HCT116 (cell line): ENCODE measurements around the gene GLI3. TPM values are rescaled to one million over a fixed set of nuclear protein-coding genes. Genes with fewer than 3 reads are reported as not detected.

Experiments
- ATAC-seq: fragments of 200-7000 bp; cut with Tn5 transposase; 2 replicates; pipeline ENCODE4 v1.9.1; 2020; ENCODE audit warnings: mild to moderate bottlenecking, moderate library complexity
- BruUV-seq: library from RNA; stranded (reverse); fragments of 400-500 nt; replicated peaks from 2 replicates; lab custom pipeline; 2021; lab: Mats Ljungman, UMichigan
- CTCF ChIA-PET: fragments of 300-600 bp; sonication (Branson Sonifier 250); formaldehyde crosslinking; loops from one replicate; lab custom pipeline; 2021; ENCODE audit warnings: antibody characterized with exemption; lab: Charles Lee
- POLR2A ChIA-PET: fragments of 300-600, 350-600 bp; sonication (Branson Sonifier 250); formaldehyde crosslinking; loops from one replicate; lab custom pipeline; 2021; ENCODE audit warnings: antibody characterized with exemption; lab: Charles Lee
- RAD21 ChIA-PET, 2 experiments: fragments of 300-600 bp; sonication (Branson Sonifier 250); formaldehyde crosslinking; loops; one replicate each; lab custom pipeline; 2023; ENCODE audit warnings: low total read pairs in 2 of 2; ENCODE audit not compliant: uncharacterized antibody in 2 of 2, unreplicated experiment in 2 of 2, low non-redundant PET in 1 of 2; lab: Charles Lee
- DNase-seq: peaks from one replicate; pipeline ENCODE4 v3.0.0-alpha.2; 2010; ENCODE audit warnings: low read depth, low spot score
- H2AFZ ChIP-seq: fragments of 200-600 bp; shearing (Covaris generic), sonication (generic); 2 replicates; pipeline ENCODE4 v1.6.1; 2017; ENCODE audit warnings: low read depth, mixed run types, mixed read lengths, antibody characterized with exemption, low read length; ENCODE audit not compliant: poor library complexity, severe bottlenecking
- H3K27ac ChIP-seq: 2 replicates; pipeline ENCODE4 v1.5.1; 2012; ENCODE audit warnings: low read depth, low read length
- H3K27me3 ChIP-seq: fragments of 200-600 bp; sonication (generic); 2 replicates; pipeline ENCODE4 v1.6.1; 2016; ENCODE audit warnings: mixed run types, low read length, mixed read lengths; ENCODE audit not compliant: insufficient read depth
- H3K36me3 ChIP-seq, 2 experiments: fragments of 200-500 bp in 1 of 2; fragments of 200-600 bp in 1 of 2; sonication (Bioruptor generic) in 1 of 2; sonication (generic) in 1 of 2; 2 replicates each; pipeline versions ENCODE4 v1.5.1 to v1.6.1; 2014 to 2016; ENCODE audit warnings: low read length in 2 of 2, inconsistent platforms in 1 of 2, mixed read lengths in 1 of 2, mixed run types in 1 of 2; ENCODE audit not compliant: insufficient read depth in 2 of 2, control insufficient read depth in 1 of 2
- H3K4me1 ChIP-seq, 2 experiments: fragments of 200-600 bp in 1 of 2; sonication (generic) in 1 of 2; 2 replicates each; pipeline versions ENCODE4 v1.5.1 to v1.6.1; 2012 to 2017; ENCODE audit warnings: low read length in 2 of 2, inconsistent platforms in 1 of 2, mild to moderate bottlenecking in 1 of 2, mixed read lengths in 1 of 2, mixed run types in 1 of 2, moderate library complexity in 1 of 2; ENCODE audit not compliant: insufficient read depth in 2 of 2, control insufficient read depth in 1 of 2
- H3K4me2 ChIP-seq: fragments of 200-600 bp; sonication (generic); 2 replicates; pipeline ENCODE4 v1.6.1; 2017; ENCODE audit warnings: mixed run types, low read length, mixed read lengths
- H3K4me3 ChIP-seq, 2 experiments: fragments of 200-600 bp in 1 of 2; sonication (generic) in 1 of 2; replicated peaks in 1 of 2; 2 replicates each; pipeline ENCODE4 v1.5.1; 2011 to 2016; ENCODE audit warnings: low read length in 2 of 2, control low read depth in 1 of 2, low read depth in 1 of 2, mild to moderate bottlenecking in 1 of 2, mixed read lengths in 1 of 2, mixed run types in 1 of 2
- H3K79me2 ChIP-seq: fragments of 200-600 bp; sonication (generic); 2 replicates; pipeline ENCODE4 v1.6.1; 2017; ENCODE audit warnings: mild to moderate bottlenecking, mixed run types, low read length, moderate library complexity, mixed read lengths; ENCODE audit not compliant: insufficient read depth
- H3K9ac ChIP-seq: fragments of 200-600 bp; sonication (generic); 2 replicates; pipeline ENCODE4 v1.6.1; 2016; ENCODE audit warnings: low read length, mixed read lengths
- H3K9me2 ChIP-seq: fragments of 200-600 bp; sonication (generic), shearing (Covaris generic); 2 replicates; pipeline ENCODE4 v1.6.1; 2017; ENCODE audit warnings: mixed run types, mild to moderate bottlenecking, moderate library complexity; ENCODE audit not compliant: insufficient read depth
- H3K9me3 ChIP-seq, 2 experiments: fragments of 200-500 bp in 1 of 2; fragments of 200-600 bp in 1 of 2; sonication (Bioruptor generic) in 1 of 2; sonication (generic) in 1 of 2; 2 replicates each; pipeline ENCODE4 v1.6.1; 2014 to 2017; ENCODE audit warnings: low read length in 2 of 2, mixed read lengths in 2 of 2, inconsistent platforms in 1 of 2, low read depth in 1 of 2, mild to moderate bottlenecking in 1 of 2, mixed run types in 1 of 2, moderate library complexity in 1 of 2; ENCODE audit not compliant: control insufficient read depth in 1 of 2, insufficient read depth in 1 of 2
- H4K20me1 ChIP-seq: fragments of 200-600 bp; sonication (generic), shearing (Covaris generic); 2 replicates; pipeline ENCODE4 v1.6.1; 2017; ENCODE audit warnings: mixed run types, mild to moderate bottlenecking, moderate library complexity; ENCODE audit not compliant: insufficient read depth
- EGR1 ChIP-seq: IDR thresholded peaks from 2 replicates; pipeline ENCODE4 v1.6.1; 2012; ENCODE audit warnings: low read depth
- FOSL1 ChIP-seq: IDR thresholded peaks from 2 replicates; pipeline ENCODE4 v1.6.1; 2012; ENCODE audit warnings: low read depth
- JUND ChIP-seq: IDR thresholded peaks from 2 replicates; pipeline ENCODE4 v1.6.1; 2012
- SIN3A ChIP-seq: IDR thresholded peaks from 2 replicates; pipeline ENCODE4 v1.6.1; 2012; ENCODE audit warnings: low read depth
- intact Hi-C: fragments of 100-400 bp; cut with micrococcal nuclease; formaldehyde crosslinking; loops from 2 replicates; pipeline ENCODE4 v1.10.0; 2022
- total RNA-seq: library from RNA; stranded (reverse); gene quantifications from one replicate; pipeline ENCODE4 v1.2.1, GENCODE V29; 2021; ENCODE audit not compliant: unreplicated experiment
- TF ChIP-seq, protein P1 (sequence below): IDR thresholded peaks from 2 replicates; pipeline ENCODE4 v1.6.1; 2012; ENCODE audit warnings: low read depth

GLI3 gene
- total RNA-seq, 1 experiment from 2014 or later = 0.07 TPM

DNA sequence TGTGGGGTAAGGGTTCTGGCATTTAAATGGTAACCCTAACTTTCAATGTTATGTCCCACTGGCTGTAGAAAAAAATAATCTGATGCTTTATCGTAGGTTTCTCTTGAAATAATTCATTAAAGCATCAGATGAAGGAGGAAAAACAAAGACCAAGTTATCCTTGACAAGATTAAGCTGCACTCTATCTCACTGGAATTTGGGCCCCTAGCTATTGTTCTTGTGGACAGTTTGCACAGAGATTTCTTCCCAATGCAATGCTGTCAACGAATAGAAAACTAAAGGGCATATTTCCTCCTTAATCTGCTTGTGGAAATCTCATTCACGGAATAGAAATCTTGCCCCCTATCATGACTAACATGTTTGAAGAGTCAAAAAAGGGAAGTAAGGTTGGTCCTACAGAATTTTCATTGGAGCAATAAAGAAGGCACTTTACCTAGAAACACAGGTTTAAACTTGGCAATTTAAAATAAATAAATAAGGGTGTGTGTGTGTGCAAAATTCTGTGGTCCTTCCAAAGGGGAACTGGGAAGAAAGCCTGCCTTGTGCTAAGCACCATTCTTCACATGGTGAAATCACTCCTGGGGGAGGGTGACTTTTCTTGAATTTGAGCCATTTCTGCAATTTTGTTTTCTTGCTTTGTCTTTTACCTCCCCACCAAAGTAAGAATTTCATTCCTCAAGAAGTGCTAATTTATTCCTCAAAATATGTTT is 242.8 kb downstream of the GLI3 start:
- Histone ChIP-seq H3K4me1 (no peaks in the 10 kb centered on the region), H3K4me2 (no peak overlapping the region), H3K27ac (no peak overlapping the region), H3K9me3 (no peaks in the 10 kb centered on the region; a peak in 1 of 4 replicates)
- no peak for DNase-seq
- no peak for TF ChIP-seq JUND
- TF ChIP-seq EGR1 = no peak
- TF ChIP-seq SIN3A = no peak
- TF ChIP-seq, protein P1, sequence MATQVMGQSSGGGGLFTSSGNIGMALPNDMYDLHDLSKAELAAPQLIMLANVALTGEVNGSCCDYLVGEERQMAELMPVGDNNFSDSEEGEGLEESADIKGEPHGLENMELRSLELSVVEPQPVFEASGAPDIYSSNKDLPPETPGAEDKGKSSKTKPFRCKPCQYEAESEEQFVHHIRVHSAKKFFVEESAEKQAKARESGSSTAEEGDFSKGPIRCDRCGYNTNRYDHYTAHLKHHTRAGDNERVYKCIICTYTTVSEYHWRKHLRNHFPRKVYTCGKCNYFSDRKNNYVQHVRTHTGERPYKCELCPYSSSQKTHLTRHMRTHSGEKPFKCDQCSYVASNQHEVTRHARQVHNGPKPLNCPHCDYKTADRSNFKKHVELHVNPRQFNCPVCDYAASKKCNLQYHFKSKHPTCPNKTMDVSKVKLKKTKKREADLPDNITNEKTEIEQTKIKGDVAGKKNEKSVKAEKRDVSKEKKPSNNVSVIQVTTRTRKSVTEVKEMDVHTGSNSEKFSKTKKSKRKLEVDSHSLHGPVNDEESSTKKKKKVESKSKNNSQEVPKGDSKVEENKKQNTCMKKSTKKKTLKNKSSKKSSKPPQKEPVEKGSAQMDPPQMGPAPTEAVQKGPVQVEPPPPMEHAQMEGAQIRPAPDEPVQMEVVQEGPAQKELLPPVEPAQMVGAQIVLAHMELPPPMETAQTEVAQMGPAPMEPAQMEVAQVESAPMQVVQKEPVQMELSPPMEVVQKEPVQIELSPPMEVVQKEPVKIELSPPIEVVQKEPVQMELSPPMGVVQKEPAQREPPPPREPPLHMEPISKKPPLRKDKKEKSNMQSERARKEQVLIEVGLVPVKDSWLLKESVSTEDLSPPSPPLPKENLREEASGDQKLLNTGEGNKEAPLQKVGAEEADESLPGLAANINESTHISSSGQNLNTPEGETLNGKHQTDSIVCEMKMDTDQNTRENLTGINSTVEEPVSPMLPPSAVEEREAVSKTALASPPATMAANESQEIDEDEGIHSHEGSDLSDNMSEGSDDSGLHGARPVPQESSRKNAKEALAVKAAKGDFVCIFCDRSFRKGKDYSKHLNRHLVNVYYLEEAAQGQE = no peak
- TF ChIP-seq FOSL1 = no peak
- TF ChIP-seq, all 23 proteins: peak for 0
- POLR2A ChIA-PET = no interaction called here
- no peaks in the 10 kb centered on the region for H3K9me2 ChIP-seq
- no peaks in the 10 kb centered on the region for H3K36me3 ChIP-seq
- H3K27me3 ChIP-seq = no peaks in the 10 kb centered on the region; the same call in 1 of the 2 replicates
- H3K4me3 ChIP-seq = no peak overlapping the region
- no TSS peak for BruUV-seq
- no peak overlapping the region for H3K9ac ChIP-seq
- intact Hi-C loops = no loop called here
- RAD21 ChIA-PET = no interaction called here
- no peaks in the 10 kb centered on the region for H4K20me1 ChIP-seq
- no peak for ATAC-seq
- H2AFZ ChIP-seq = no peak overlapping the region
- CTCF ChIA-PET = no interaction called here
- no peaks in the 10 kb centered on the region for H3K79me2 ChIP-seq
